NCI-H1417 treated with DMSO at 0.1 percent for 48 hours (cell line): ENCODE results near the gene ICAM5.
"Not testable (repeated sequence)": the region's sequence is repeated elsewhere in the genome, so short reads cannot be mapped to it uniquely, and the experiment has no call there.

Experiments
- DNase-seq: peaks from one replicate; lab custom pipeline; 2025; lab: John Stamatoyannopoulos, UW

ICAM5 gene

GRCh38 chr19:10289836-10290356 is at the start of gene ICAM5:
ICAM5 (plus strand) TSS chr19:10289952; CDS start chr19:10290044, 92 bp downstream.
- DNase-seq: no peak

- DNase-seq: not testable (repeated sequence)
These were observed 47.8 kb upstream of the ICAM5 start for GRCh38 chr19:10241826-10242449.

GRCh38 chr19:10243606-10244005 is 46.1 kb upstream of the ICAM5 start:
- DNase-seq: no peak

DNA sequence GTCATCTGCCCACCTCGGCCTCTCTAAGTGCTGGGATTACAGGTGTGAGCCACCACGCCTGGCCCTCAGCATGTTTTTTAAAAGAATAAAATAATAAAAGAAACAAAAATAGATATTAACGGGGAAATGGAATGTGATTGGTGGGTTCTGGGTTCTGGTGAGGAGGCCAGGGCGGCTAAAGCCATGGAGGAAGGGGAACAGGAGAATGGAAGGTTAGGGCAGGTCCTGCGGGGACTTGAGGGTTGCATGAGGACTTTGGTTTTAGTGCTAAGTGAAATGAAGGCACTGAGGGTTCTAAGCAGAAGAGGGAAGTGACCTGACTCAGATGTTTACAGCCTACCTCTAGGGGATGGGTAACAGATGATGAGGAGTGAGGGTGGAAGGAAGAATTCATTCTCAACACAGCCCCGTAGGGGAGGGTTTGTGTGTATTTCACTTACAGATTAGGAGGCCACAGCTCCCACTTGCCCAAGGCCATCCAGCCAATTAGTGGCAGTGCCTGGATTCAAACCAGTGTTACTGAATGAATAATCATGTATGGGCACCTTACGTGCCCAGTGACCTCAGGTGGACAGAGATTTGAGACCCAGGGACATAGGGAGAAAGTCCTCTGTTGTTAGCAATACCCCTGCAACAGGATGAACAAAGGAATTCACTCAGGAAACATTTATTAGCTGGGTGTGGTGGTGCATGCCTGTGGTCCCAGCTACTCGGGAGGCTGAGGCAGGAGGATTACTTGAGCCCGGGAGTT is 44.4 kb upstream of the ICAM5 start:
- no peak for DNase-seq

DNA sequence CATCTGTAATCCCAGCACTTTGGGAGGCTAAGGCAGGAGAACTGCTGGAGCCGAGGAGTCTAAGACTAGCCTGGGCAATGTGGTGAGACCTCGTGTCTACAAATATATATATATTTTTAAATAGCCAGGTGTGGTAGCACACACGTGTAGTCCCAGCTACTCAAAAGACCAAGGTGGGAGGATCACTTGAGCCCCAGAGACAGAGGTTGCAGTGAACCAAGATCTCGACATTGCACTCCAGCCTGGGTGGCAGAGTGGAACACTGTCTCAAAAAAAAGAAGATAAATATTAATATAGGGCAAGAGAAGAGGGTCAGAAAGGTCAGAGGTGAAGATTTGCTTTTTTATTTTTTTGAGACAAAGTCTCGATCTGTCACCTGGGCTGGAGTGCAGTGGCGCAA is 43.2 kb upstream of the ICAM5 start:
- DNase-seq: no peak

- peak; percentile 87 for DNase-seq
These were observed 37.7 kb upstream of the ICAM5 start, which contains the start of gene MRPL4 for GRCh38 chr19:10251792-10252694. MRPL4 (plus strand) TSS chr19:10252214; CDS start chr19:10252254, 40 bp downstream.

GRCh38 chr19:10252707-10253106 is 37.0 kb upstream of the ICAM5 start:
- no peak for DNase-seq

- DNase-seq: no peak
These were observed 35.5 kb upstream of the ICAM5 start for GRCh38 chr19:10254244-10254643.

GRCh38 chr19:10255358-10255757 is 34.4 kb upstream of the ICAM5 start:
- DNase-seq: no peak

DNA sequence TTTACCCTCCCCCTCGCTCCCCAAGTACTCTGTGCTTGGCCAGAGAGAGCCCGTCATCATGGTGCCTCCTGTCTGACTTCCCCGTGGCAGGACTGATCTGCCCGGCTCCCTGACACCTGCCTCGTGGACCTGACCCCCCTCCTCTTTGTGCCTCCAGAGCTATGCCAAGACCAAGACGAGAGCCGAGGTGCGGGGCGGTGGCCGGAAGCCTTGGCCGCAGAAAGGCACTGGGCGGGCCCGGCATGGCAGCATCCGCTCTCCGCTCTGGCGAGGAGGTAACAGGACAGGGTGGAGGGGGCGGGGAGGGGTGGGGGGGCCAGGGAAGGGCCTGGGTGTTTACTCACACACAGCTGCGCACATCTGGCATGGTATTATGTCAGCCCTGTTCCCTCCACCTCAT is 33.2 kb upstream of the ICAM5 start:
- DNase-seq: no peak

DNA sequence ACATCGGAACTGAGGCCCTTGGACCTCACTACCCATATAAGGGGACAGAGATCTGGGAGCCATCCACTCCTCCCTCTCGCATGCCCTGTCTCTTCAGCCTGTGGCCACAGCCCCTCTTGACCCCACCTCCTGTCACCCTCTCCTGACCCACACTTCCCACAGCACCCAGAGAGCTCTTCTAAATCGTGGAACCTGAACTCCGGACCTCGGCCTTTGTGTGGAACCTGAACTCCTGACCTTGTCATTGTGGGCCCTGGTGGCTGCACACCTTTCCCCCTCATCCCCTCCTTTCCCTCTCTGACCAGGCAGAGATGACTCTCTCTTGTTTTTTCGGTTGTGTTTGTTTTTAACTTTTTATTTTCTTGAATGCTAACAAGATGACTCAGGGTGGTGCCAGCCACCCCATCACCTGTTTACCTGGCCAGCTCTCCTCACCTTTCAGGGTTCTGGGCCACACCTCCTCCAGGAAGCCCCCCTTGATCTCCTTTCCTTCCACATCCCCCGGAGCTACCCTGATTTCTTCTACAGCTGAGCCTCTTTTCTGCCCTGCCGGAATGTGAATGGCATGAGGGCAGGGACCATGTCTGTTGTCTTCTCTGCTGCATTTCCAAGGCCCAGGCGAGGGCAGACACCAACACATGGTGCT is 32.7 kb upstream of the ICAM5 start:
- no peak for DNase-seq

GRCh38 chr19:10258080-10258710 is 31.6 kb upstream of the ICAM5 start:
- no peak for DNase-seq

DNA sequence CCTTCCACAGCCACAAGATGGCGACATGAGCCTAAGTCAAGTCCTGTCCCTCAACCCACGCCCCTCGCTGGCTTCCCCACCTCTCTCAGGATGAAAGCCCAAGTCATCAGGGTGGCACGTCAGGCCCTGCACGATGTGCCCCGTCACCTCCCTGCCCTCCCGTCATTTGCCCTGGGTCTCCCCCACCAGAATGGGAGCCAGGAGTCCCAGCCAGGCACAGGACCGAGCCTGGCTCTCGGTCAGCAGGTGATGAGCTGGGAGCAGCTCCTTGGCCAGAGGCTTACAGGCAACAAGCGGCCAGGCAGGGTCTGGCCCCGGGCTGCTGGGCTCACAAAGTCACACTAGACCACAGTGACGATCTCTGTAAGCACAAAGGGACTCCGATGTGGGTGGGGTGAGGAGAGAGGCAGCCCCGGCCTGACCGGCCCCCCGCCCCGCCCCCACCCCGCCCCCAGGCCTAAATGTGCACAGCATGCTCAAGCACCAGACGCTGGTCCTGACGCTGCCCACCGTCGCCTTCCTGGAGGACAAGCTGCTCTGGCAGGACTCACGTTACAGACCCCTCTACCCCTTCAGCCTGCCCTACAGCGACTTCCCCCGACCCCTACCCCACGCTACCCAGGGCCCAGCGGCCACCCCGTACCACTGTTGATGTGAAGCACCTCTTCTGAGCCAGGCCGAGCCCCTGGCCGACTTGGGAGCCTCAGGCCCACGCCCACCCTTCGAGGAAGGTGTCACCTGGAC is 30.4 kb upstream of the ICAM5 start:
- peak; percentile 45 for DNase-seq

GRCh38 chr19:10260141-10260584 is 29.6 kb upstream of the ICAM5 start:
- no peak for DNase-seq

DNA sequence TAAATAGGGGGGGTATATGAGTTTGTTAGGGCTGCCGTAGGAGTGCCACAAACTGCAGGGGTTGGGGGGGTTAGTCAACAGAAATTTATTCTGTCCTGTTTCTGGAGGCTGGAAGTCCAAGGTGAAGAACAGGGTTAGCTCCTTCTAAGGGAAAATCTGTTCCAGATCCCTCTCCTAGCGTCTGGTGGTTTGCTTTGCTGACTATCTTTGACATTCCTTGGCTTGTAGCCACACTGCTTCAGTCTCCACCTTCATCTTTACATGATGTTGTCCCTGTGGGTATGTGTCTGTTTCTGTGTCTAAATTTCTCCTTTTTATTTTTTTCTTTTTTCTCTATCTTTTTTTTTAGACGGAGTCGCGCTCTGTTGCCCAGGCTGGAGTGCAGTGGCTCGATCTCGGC is 27.0 kb upstream of the ICAM5 start:
- no peak for DNase-seq

DNA sequence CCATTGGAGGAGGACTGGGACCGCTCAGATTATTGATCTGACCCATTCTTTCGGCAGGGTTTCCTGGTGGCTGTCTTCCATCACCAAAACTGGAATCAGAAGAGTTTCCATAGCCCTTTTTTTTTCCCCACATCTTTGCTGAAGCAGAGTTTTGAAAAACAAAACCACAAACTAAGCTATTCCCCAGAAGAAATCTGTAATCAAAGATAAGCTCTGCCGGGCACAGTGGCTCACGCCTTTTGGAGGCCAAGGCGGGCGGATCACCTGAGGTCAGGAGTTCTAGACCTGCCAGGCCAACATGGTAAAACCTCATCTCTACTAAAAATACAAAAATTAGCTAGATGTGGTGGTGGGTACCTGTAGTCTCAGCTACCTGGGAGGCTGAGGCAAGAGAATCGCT is 23.0 kb upstream of the ICAM5 start:
- DNase-seq: no peak

DNA sequence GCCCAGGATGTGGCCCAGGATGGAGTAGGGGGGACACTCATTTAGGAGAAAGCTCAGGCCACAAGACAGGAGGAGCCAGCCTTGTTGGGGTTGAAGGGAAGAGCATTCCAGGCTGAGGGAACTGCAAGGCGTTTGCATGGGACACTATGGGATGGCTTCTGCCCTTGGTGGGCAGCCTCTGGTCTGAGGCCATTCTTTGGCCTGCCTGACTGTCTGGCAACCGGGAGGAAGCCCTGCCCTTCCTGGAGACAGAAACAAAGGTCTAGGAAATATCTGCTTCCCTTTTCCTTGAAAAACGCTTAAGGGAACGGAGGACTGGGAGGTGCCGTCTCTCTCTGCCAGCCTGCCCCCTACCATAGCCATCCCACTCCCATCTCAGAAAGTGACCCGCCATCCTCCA is 21.7 kb upstream of the ICAM5 start:
- DNase-seq: no peak

DNA sequence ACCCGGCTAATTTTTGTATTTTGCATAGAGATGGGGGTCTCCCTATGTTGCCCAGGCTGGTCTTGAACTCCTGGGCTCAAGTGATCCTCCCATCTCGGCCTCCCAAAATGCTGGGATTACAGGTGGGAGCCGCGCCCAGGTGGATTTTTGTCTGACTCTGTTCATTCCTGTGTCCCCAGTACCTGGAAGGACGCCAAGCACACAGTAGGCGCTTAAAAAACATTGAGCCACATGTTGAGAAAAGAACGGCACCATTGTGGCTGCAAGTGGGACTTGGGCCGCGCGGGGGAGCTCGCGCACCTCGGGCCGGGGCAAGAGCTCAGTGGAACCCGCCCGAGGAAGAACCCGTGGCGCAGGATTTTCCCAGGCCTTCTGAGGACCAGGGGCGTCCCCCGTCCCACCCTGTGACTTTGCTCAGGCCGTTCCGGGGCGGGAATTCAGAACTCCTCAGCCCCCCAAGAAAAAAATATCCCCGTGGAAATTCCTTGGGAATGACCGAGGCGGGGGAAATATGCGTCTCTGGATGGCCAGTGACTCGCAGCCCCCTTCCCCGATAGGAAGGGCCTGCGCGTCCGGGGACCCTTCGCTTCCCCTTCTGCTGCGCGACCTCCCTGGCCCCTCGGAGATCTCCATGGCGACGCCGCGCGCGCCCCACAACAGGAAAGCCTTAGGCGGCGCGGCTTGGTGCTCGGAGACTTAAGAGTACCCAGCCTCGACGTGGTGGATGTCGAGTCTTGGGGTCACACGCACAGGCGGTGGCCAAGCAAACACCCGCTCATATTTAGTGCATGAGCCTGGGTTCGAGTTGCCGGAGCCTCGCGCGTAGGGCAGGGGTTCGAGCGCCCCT is 20.2 kb upstream of the ICAM5 start:
- DNase-seq: no peak

DNA sequence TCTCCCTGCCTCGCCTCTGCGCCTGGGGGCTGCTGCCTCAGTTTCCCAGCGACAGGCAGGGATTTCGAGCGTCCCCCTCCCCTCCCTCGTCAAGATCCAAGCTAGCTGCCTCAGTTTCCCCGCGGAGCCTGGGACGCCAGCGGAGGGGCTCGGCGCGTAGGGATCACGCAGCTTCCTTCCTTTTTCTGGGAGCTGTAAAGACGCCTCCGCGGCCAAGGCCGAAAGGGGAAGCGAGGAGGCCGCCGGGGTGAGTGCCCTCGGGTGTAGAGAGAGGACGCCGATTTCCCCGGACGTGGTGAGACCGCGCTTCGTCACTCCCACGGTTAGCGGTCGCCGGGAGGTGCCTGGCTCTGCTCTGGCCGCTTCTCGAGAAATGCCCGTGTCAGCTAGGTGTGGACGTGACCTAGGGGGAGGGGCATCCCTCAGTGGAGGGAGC is 19.6 kb upstream of the ICAM5 start:
- no peak for DNase-seq
